T47D (cell line): ENCODE results near the gene USP5.
"Not testable (repeated sequence)": the region's sequence is repeated elsewhere in the genome, so short reads cannot be mapped to it uniquely, and the experiment has no call there.

Experiments used
- DNase-seq, 2 experiments: peaks; one replicate each; pipeline versions ENCODE4 v3.0.0 to v3.0.0-alpha.2; 2011 to 2012; ENCODE audit warnings: low read depth in 1 of 2, low spot score in 1 of 2
- JUND ChIP-seq: IDR thresholded peaks from 2 replicates; pipeline ENCODE4 v1.6.1; 2012; ENCODE audit warnings: low read depth
- in situ Hi-C: cut with HindIII; loops from 2 replicates; pipeline ENCODE4 v1.10.0; 2016; ENCODE audit warnings: low sequenced_read_pairs, low pct_unique_long_range_greater_than_20kb

Gene USP5

DNA sequence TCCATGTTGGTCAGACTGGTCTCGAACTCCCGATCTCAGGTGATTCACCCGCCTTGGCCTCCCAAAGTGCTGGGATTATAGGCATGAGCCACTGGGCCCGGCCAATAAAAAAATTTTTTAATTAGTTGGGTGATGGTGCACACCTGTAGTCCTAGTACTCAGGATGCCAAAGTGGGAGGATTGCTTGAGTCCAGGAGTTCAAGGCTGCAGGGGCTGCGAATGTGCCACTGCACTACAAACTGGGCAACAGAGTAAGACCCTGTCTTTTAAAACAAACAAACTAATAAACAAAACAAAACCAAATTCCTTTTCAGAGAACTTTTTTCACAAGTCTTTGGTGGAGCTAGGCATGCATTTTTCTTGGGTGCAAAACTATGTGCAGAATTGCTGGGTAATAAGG, 31.3 kb downstream of the USP5 start:
- in situ Hi-C loops, result no loop called here

DNA sequence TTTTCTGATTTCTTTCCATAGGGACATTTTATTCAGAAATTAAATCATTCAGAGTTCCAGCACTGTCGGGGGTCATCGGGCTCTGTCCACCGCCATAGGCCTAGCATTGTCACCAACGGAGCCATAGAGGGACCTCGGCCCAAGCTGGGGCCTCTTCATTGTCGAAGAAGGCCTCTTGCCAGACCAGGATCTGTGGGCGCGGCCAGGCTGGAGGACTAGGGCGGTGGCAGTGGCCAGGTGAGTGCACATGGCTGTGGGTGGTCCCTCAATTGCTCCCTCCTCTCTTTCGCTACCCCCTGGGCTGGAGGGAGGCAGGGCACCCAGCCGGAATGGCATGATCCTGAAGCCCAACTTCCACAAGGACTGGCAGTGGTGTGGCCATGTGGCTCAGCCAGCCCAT, 31.7 kb downstream of the USP5 start:
- no peak for TF ChIP-seq JUND
- DNase-seq, result no peak
- in situ Hi-C loops, result no loop called here

More for the DNA sequence above, 31.3 kb downstream of the USP5 start:
- DNase-seq, result no peak
- TF ChIP-seq JUND, result no peak

DNA sequence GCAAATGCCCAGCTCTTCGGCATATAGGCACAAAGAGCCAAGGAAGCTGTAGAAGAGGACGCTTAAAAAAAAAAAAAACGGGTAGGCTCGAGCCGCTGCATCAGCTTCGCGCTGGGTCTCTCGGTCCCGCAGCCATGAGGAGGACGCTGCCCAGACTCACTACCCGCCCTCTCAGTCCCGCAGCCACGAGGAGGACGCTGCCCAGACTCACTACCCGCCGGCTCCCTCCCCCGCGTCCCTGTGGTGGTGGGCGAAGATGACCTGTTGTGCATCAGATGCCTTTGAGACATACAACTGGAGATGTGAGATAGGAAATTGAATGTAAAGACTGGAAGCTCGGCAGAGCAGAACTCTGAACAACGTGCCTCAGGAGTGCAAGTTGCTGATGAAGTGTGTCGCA, 32.6 kb downstream of the USP5 start:
- in situ Hi-C loops, result no loop called here
- no peak for DNase-seq
- no peak for TF ChIP-seq JUND

DNA sequence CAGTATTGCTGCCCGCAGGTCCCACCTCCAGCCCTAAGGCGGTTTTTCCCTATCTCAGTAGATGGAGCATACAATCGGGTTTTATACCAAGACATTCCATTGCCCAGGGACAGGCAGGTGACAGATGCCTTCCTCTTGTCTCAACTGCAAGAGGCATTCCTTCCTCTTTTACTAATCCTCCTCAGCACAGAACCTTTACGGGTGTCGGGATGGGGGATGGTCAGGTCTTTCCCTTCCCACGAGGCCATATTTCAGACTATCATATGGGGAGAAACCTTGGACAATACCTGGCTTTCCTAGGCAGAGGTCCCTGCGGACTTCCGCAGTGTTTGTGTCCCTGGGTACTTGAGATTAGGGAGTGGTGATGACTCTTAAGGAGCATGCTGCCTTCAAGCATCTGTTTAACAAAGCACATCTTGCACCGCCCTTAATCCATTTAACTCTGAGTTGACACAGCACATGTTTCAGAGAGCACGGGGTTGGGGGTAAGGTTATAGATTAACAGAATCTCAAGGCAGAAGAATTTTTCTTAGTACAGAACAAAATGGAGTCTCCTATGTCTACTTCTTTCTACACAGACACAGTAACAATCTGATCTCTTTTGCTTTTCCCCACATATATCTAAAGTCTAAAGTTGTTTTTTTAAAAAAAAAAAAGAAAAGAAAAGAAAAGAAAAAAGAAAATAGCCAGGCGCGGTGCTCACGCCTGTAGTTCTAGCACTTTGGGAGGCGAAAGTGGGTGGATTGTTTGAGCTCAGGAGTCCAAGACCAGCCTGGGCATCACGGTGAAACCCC, 34.5 kb downstream of the USP5 start:
- in situ Hi-C loops, DNase-seq: not testable (repeated sequence)

DNA sequence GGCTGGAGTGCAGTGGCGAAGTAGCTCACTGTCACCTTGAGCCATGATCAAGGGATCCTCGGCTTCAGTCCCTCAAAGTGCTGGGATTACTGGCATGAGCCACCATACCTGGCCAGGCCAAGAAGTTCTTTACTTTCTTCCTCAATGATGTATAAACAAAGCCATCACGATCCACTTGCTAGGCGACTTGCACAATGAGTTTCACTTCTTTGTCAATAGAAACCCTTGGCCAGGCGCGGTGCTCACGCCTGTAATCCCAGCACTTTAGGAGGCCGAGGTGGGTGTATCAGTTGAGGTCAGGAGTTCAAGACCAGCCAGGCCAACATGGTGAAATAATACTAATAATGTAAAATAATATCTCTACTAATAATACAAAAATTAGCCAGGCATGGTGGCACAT, 35.5 kb downstream of the USP5 start:
- no peak for TF ChIP-seq JUND
- DNase-seq, result no peak
- in situ Hi-C loops, result no loop called here

DNA sequence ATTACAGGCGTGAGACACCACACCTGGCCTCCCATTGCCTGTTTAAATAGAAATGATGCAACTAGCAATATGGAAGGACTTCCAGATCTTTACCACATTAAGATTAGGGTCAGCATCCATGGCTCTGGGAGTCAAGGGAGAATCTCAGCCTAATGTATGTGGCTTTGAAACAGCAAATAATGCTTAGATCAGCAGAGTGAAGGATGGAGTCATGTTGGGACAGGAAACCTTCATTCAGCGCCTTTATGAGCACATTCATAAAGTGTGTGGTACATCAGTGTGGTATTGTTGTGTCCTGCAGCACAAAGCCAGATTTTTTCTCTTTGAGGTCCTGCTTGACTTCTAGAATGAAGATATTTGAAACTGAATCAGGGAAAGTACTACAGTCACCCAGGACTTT, 36.4 kb downstream of the USP5 start:
- no peak for DNase-seq
- in situ Hi-C loops, result no loop called here
- no peak for TF ChIP-seq JUND

DNA sequence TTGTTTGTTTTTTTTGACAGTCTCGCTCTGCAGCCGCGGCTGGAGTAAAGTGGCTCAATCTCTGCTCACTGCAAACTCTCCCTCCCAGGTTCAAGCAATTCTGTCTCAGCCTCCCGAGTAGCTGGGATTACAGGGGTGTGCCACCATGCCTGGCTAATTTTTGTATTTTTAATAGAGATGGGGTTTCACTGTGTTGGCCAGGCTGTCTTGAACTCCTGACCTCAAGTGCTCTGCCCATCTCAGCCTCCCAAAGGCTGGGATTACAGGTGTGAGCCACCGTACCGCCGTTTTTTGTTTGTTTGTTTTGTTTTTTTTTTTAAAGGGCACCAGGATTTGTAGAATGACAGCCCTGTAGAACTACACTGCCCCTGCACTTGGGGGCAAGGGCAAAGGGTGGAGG, 36.8 kb downstream of the USP5 start:
- DNase-seq, in situ Hi-C loops: not testable (repeated sequence)

DNA sequence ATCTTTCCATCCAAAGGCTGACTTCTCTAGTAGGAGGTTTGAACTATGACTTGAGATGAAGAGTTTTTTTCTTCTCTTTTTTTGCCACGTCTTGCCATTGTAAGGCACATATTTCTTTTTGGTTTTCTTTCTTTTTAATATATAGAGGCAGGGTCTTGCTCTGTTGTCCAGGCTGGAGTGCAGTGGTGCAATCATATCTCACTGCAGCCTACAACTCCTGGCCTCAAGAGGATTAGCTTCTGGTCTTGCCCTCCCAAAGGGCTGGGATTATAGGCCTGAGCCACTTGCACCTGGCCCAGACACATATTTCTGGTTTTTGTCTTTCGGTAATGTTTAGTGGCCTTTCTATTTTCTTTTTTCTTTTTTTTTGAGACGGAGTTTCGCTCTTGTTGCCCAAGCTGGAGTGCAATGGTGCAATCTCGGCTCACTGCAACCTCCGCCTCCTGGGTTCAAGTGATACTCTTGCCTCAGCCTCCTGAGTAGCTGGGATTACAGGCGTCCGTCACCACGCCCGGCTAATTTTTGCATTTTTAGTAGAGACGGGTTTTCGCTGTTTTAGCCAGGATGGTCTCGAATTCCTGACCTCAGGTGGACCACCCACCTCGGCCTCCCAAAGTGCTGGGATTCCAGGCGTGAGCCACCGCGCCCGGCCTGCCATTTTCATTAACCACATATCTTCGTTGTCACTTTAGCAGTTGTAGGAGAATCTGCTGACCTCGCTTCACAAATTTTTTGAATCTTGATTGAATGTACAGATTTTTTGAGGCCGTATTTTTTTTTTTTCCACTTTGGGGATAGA, 38.0 kb downstream of the USP5 start:
- in situ Hi-C loops, DNase-seq: not testable (repeated sequence)

DNA sequence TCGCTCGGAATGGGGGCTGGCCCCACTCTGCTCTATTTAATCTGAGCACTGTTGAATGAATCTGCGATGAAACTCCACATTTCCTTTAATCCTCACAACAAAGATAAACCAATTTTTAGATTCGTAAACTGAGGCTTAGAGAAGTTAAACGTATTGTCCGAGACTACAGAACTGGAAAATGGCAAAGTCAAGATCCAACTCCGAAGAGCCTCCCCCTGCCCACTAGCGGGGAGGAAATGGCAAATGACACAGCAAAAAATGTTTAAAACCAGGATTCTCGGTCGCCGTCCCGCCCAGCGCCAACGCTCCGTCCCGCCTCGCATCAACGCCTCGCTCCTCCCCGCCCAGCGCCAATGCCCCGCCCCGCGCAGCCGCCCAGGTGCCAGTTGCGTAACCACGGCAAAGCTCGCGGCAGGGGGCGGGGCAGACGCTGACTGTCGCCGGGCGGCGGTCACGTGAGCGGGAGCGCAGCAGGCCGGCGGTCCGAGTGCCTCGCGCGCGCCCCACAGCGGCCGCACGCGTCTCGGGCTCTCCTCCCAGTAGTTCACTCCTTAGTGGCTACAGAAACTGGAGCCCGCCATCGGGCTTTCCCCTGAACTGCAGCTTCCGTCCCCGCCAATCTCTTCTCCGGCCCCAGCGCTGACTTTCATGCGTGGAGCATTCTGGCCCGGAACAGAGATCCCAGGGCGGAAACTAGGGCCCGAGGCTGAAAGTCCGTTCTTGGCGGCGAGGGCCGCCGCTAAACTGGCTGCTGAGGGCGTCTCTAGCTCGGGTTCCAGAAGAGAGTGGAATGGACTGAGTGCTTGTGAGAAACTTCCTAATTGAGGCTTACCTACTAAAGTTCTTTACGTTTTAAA, 39.1 kb downstream of the USP5 start:
- in situ Hi-C loops, result no loop called here
- peak; percentile 56 to 90 for DNase-seq
- no peak for TF ChIP-seq JUND

DNA sequence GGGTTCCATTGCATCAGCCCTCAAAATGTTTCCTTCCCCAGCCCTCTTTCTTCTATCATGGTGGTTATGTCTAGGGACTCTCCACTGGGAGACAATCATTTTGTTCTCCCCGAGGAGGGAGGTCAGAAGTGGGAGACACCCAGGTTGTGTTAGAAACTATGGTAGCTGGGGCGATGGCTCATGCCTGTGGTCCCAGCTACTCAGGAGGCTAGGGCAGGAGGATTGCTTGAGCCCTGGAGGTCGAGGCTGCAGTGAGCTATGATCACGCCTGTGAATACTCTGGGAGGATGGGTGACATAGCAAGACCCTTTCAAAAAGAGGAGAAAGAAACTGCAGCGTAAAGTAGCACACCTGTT, 39.7 kb downstream of the USP5 start:
- in situ Hi-C loops, result no loop called here
- no peak for DNase-seq
- TF ChIP-seq JUND, result no peak

DNA sequence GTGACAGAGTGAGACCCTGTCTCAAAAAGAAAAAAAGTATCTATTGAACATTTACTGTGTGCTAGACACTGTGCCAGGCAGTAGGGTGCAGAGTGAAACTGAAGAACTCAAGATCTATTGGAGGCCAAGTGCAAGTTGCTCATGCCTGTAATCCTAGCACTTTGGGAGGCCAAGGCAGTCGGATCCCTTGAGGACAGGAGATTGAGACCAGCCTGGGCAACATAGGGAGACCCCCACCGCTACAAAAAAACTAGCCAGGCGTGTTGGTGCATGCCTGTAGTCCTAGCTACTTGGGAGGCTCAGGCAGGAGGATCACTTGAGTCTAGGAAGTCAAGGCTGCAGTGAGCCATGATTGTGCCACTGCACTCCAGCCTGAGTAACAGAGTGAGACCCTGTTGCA, 40.7 kb downstream of the USP5 start:
- DNase-seq, in situ Hi-C loops: not testable (repeated sequence)

DNA sequence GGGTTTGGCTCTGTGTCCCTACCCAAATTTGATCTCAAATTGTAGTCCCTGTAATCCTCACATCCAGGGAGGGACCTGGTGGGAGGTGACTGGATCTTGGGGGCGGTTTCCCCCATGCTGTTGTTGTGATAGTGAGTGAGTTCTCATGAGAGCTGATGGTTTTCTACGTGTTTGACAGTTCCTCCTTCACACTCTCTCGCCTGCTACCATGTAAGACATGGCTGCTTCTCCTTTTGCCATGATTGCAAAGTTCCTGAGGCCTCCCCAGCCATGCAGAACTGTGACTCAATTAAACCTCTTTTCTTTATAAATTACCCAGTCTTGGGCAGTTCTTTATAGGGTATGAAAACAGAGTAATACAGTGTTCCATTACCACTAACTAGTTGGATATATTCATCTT, 42.4 kb downstream of the USP5 start:
- TF ChIP-seq JUND, result no peak
- in situ Hi-C loops, result no loop called here
- no peak for DNase-seq
